ENCODE results near the gene LTN1.

DNA sequence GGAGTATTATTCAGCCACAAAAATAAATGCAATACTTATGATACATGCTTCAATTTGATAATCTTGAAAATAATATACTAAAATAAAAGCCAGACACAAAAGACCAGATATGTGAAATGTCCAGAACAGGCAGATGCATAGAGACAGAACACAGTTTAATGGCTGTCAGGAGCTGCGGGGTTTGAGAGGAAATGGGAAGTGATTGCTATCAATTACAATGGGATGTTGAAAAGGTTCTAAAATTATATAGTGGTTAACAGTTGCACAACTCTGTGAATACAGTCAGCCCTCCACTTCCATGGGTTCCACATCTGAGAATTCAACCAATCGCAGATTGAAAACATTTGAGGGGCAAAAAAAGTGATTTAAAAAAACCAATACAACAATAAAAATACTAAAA, 54.0 kb downstream of the LTN1 start:
- no peak for TF ChIP-seq POLR2A (IDR thresholded peaks at IDR 0.05)
- TF ChIP-seq CTCF (IDR thresholded peaks at IDR 0.05), result no peak

All from body of pancreas (tissue), 4 donors.